NCI-H526 treated with DMSO at 0.1 percent for 48 hours (cell line): ENCODE measurements around the gene DDX39B.
"Not testable (repeated sequence)": the region's sequence is repeated elsewhere in the genome, so short reads cannot be mapped to it uniquely, and the experiment has no call there.

Experiments
- DNase-seq: peaks from one replicate; lab custom pipeline; 2025; lab: John Stamatoyannopoulos, UW

The DDX39B gene

DNA sequence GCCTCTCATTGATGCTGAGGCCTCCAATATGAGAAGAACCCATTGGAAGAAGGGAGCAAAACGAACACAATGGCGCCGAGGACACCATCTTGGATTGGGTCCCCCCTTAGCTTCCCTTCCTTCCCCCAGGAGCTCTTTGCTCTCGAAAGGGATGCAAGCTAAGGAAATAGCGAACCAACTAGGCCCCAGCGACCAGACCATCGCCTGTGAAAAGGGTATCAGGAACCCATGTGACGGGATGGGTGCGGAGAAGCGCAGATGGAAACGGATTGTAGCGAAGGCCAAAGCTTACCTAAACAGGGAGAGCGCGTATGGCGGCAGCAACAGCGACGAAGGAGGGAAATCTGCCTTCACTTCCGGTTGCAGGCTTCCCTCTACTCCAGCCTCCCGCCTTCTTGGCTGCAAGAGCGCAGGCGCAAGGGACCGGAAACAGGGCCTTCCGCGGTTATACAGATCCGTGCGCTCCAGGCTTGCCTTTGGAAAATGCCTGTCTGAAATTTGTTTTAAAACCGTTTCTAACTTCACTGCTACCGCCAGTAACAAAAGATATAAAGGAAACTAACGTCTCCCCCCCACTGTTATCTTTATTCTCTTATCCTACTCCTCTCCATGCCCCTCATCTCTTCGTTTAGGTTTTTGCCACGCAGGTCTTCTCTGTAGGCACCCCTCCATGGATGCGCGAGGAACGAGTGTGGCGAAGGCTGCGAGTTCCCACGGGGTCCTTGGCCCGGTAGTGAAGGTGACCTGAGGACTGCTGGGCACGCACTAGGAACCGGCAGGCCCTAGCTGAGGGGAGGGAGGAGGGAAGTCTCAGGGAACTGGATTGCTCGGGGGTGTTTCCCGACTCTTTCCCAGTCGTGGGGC is at the start of gene DDX39B:
Gene DDX39B, minus strand, starts transcription at position 346 of the 864 bp plus-strand sequence. CDS start 1,471 bp downstream, outside the sequence.
- DNase-seq = peak; percentile 95

DNA sequence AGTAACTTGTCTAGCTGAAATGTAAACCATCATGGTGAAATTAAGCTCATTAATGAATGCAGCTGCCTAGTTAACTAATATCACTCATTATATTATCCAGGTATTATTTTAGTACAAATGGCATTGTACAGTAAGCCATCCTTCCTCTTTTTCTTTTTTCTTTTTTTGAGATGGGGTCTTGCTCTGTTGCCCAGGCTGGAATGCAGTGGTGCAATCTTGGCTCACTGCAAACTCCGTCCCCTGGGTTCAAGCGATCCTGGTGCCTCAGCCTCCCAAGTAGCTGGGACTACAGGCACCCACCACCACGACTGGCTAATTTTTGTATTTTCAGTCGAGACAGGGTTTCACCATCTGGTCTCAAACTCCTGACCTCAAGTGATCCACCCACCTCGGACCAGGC is 48.9 kb upstream of the DDX39B start:
- DNase-seq = not testable (repeated sequence)

GRCh38 chr6:31588871-31589650 is 47.3 kb upstream of the DDX39B start:
- DNase-seq = no peak

- no peak for DNase-seq
Observed at GRCh38 chr6:31587791-31588777, 46.3 kb upstream of the DDX39B start.

- DNase-seq = no peak
Observed at GRCh38 chr6:31586599-31587281, 44.9 kb upstream of the DDX39B start.

GRCh38 chr6:31586008-31586407 is 44.2 kb upstream of the DDX39B start, which contains the start of gene LST1:
LST1 (plus strand) TSS chr6:31586277; CDS start chr6:31587300, 1,023 bp downstream.
- no peak for DNase-seq

- DNase-seq = no peak
Observed at GRCh38 chr6:31585491-31585890, 43.7 kb upstream of the DDX39B start.

- no peak for DNase-seq
Observed at GRCh38 chr6:31582230-31582643, 40.4 kb upstream of the DDX39B start, which contains the start of gene LTB. LTB (minus strand) TSS chr6:31582424; CDS start chr6:31582417, 7 bp downstream.

- DNase-seq = no peak
Observed at GRCh38 chr6:31581434-31582229, 39.8 kb upstream of the DDX39B start.

- peak; percentile 56 for DNase-seq
Observed at GRCh38 chr6:31580807-31581433, 39.1 kb upstream of the DDX39B start.

- DNase-seq = no peak
Observed at GRCh38 chr6:31580438-31580740, 38.6 kb upstream of the DDX39B start.

GRCh38 chr6:31579546-31580437 is 38.0 kb upstream of the DDX39B start:
- DNase-seq = no peak

DNA sequence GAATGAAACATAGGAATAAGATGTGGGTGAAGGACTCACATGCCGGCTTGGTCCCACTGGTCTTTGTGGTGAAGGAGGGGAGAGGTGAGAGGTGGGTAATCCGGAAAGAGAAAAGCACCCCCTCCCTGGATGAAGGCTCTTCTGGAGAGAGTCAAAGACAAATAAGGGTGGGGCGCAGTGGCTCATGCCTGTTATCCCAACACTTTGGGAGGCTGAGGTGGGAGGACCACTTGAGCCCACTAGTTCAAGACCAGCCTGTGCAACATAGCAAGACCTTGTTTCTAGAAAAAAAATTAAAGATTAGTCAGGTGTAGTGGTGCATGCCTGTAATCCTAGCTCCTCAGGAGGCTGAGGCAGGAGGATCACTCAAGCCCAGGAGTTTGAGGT is 37.3 kb upstream of the DDX39B start:
- DNase-seq = no peak

DNA sequence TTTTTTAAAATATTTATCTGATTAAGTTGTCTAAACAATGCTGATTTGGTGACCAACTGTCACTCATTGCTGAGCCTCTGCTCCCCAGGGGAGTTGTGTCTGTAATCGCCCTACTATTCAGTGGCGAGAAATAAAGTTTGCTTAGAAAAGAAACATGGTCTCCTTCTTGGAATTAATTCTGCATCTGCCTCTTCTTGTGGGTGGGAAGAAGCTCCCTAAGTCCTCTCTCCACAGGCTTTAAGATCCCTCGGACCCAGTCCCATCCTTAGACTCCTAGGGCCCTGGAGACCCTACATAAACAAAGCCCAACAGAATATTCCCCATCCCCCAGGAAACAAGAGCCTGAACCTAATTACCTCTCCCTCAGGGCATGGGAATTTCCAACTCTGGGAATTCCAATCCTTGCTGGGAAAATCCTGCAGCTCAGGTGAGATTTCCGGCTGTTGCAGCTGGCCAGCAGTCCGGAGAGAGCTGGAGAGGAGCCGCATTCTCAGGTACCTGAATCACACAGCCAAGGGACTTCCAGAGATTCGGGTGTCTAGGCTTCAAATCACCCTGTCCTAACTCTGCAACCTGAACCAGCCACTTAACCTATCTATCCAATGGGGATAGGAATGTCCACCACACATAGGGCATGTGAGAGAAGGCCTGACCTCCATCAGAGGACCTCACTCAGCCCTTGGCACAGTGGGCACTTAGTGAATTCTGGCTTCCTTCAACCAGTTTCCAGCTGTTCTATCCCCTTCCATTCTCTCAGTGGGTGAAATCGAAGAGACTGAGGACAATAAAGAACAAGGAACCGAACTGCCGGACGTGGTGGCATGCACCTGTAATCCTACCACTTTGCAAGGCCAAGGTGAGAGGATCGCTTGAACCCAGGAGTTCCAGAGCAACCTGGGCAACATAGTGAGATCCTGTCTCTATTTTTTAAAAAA is 36.6 kb upstream of the DDX39B start:
- no peak for DNase-seq

- no peak for DNase-seq
Observed at GRCh38 chr6:31577579-31577966, 35.8 kb upstream of the DDX39B start.

GRCh38 chr6:31576897-31577578 is 35.2 kb upstream of the DDX39B start:
- no peak for DNase-seq
